Subcutaneous adipose tissue (tissue), 4 donors: ENCODE data around the gene SLC37A3. TPM values are rescaled to one million over a fixed set of nuclear protein-coding genes. Genes with fewer than 3 reads are reported as not detected.

ENCODE experiments used
- CTCF ChIP-seq: fragments of 450-650 bp; IDR thresholded peaks from one replicate; pipeline ENCODE4 v1.5.1; 2016; ENCODE audit warnings: low read depth, mild to moderate bottlenecking, control low read depth, antibody characterized with exemption, moderate library complexity
- total RNA-seq, 4 donors: library from RNA; depleted of rRNA; stranded (reverse); fragments of >200 nt; gene quantifications; one replicate each; pipeline ENCODE4 v1.1.0, GENCODE V29; 2016

Gene SLC37A3
- total RNA-seq, 4 donors from 2014 or later: 49.6 to 69.3 (median 59.6) TPM

- TF ChIP-seq CTCF: no peak
Measured at GRCh38 chr7:140398821-140399220, 491 bp upstream of the SLC37A3 start.

- TF ChIP-seq CTCF: no peak
Measured at GRCh38 chr7:140393756-140394306, 4.5 kb downstream of the SLC37A3 start.

- TF ChIP-seq CTCF: no peak
Measured at GRCh38 chr7:140391634-140392033, 6.7 kb downstream of the SLC37A3 start.

GRCh38 chr7:140390466-140391190, 7.7 kb downstream of the SLC37A3 start:
- TF ChIP-seq CTCF: no peak

- no peak for TF ChIP-seq CTCF
Measured at GRCh38 chr7:140390034-140390433, 8.3 kb downstream of the SLC37A3 start.

GRCh38 chr7:140389445-140389844, 8.9 kb downstream of the SLC37A3 start:
- no peak for TF ChIP-seq CTCF

GRCh38 chr7:140384894-140385545, 13.3 kb downstream of the SLC37A3 start:
- TF ChIP-seq CTCF: no peak
